GM21825 (cell line): ENCODE results near the gene UST.

Source experiments
- ATAC-seq: cut with Tn5 transposase; IDR thresholded peaks from one replicate; pipeline ENCODE4 v1.9.1; 2021; ENCODE audit warnings: mild to moderate bottlenecking, moderate library complexity; ENCODE audit not compliant: unreplicated experiment

UST gene, protein sequence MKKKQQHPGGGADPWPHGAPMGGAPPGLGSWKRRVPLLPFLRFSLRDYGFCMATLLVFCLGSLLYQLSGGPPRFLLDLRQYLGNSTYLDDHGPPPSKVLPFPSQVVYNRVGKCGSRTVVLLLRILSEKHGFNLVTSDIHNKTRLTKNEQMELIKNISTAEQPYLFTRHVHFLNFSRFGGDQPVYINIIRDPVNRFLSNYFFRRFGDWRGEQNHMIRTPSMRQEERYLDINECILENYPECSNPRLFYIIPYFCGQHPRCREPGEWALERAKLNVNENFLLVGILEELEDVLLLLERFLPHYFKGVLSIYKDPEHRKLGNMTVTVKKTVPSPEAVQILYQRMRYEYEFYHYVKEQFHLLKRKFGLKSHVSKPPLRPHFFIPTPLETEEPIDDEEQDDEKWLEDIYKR

DNA sequence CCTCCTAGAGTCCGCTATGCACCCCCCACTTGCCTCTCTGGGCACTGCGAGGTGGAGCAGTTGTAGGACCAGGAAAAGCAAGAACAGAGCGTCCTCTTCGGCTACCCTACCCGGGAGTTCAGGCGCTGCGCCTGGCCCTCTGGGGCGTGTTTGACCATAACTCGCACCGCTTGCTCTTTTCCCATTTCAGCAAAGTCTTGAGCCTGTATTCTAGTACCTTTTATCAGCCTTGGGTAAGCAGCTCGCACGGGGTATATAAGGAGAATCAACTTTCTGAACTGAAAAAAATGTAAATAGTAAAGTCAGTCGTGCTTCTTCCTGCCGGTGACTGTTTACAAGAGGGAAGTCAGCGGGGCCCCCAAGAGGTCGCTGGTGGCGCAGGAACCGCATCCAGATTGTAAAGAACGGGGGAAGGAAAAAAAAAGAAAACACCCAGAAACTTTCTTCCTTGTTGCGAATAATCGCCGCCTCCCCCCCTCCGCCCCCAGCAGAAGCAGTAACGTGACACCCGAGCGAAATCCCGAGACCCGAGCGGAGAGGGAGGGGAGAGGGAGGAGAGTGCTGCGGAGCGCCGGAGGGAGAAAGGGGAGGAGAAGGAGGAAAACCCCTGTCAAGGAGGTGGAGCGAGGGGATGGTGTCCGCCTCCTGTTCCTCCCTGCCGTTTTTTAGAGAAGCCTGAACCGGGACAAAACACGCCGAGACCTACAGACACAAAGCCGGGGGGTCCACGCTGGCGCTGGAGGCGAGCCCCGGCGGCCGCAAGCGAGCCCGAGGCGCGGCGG is at the start of gene UST:
Gene UST, plus strand, starts transcription at position 668 of the 782 bp plus-strand sequence. CDS start 401 bp downstream, outside the sequence.
- peak; percentile 47 for ATAC-seq

DNA sequence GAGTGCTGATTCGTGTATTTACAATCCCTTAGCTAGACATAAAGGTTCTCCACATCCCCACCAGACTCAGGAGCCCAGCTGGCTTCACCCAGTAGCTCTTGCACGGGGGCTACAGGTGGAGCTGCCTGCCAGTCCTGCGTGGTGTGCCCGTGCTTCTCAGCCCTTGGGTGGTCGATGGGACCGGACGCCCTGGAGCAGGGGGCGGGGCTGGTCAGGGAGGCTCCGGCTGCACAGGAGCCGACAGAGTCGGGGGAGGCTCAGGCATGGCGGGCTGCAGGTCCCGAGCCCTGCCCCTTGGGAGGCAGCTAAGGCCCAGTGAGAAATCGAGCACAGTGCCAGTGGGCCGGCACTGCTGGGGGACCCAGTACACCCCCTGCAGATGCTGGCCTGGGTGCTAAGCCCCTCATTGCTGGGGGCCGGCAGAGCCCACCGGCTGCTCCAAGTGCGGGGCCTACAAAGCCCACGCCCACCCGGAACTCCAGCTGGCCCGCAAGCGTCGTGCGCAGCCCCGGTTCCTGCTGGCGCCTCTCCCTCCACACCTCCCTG is 48.9 kb upstream of the UST start:
- ATAC-seq: no peak

DNA sequence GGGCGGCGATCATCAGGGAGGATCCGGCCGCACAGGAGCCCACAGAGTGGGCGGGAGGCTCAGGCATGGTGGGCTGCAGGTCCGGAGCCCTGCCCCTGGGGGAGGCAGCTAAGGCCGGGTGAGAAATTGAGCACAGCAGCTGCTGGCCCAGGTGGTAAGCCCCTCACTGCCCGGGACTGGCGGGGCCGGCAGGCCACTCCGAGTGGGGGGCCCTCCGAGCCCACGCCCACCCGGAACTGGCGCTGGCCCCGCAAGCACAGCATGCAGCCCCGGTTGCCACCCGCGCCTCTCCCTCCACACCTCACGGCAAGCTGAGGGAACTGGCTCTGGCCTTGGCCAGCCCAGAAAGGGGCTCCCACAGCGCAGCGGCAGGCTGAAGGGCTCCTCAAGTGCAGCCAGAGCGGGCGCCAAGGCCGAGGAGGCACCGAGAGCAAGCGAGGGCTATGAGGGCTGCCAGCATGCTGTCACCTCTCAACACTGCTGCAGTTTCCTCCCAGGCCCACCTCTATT is 48.1 kb upstream of the UST start:
- ATAC-seq: no peak

DNA sequence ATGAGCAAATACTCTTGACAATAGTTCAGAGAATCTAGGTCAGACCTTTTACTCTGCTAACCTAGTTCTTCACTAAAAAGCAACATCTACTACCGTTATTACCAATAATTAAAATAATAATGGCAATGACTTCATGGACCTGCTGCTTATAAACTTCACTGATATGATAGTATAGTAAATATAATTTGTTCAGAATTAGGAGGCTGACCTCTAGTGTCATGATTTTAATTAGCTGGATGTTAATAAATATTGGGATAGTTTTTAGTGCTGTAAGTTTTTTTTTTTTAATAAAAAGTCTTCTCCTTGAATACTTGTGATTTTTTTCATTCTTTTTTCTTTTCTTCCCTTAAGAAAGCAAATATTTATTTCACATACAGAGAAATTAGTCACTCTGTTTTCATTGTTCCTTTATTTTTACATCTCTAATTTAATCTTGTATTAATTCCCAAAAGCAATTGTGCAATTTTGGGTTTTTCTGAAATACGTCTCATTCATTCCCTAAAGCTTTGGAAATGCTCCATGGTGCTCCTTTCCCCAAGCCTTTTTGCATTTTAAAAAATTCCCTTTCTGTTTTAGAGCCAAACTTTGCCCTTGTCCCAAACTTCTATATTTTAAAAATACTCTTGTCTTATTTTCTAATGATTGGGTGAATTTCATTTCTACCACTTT is 46.6 kb upstream of the UST start:
- ATAC-seq: no peak

DNA sequence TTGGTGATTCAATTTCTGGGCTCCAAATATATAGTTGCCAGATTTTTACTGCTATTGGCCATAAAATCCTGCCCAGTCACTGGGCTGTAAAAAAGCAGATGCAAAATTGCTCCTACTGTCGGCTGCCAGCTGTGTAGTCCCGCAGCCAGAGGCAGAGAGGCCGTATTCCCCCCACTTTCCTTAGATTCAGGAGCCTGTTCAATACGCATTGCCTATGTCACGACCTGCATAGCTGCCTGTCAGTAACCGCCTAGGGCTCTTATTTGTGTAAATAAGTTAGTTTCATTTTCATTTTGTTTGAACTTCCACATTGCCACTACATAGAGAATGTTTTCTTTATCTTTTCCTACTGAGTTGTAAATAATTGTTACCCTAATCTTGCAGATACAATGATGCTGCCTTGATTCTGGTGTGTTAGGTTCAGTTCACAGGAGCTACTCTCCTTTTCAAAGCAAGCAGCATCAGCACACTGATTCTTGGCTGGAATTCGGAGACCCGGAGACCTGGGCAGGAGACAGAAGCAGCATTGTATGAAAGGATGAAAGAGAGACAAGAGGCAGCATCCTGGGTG is 46.0 kb upstream of the UST start:
- ATAC-seq: no peak

DNA sequence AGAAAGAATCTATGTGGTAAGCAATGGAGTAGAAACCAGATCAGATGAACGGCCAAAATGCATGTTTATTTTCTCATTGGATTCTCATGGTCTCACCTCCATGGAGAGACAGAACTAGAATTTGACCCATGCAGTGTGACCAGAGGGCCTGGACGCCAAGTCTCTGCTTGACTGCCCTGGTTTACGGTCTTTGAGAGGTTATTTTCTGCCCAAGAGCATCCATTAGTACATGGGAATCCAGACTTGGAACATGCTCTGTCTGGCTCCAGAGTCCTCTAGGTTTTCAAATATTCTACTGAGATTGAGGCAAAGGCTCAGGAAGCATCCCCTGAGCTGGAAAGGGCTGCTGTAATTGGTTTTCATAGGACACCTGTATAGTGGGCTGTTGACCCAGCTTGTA is 45.5 kb upstream of the UST start:
- ATAC-seq: no peak

DNA sequence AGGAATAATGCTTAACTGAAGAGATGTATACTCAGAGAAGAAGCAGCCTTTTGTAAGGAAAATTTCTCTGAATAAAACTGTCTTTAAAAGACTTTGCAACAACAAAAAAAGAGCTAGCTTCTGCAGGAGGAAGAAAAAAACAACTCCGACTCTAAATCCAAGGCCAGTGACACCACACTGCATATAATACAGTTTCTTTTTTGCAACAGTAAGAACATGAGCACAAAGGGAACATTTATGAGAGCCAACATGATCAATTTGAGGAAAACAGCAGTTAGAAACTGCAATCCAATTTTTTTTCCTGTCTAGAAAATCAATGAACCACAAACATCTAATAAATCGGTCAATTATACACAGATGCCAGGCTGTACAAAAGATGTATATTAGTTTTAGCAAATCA is 42.9 kb upstream of the UST start:
- ATAC-seq: no peak

DNA sequence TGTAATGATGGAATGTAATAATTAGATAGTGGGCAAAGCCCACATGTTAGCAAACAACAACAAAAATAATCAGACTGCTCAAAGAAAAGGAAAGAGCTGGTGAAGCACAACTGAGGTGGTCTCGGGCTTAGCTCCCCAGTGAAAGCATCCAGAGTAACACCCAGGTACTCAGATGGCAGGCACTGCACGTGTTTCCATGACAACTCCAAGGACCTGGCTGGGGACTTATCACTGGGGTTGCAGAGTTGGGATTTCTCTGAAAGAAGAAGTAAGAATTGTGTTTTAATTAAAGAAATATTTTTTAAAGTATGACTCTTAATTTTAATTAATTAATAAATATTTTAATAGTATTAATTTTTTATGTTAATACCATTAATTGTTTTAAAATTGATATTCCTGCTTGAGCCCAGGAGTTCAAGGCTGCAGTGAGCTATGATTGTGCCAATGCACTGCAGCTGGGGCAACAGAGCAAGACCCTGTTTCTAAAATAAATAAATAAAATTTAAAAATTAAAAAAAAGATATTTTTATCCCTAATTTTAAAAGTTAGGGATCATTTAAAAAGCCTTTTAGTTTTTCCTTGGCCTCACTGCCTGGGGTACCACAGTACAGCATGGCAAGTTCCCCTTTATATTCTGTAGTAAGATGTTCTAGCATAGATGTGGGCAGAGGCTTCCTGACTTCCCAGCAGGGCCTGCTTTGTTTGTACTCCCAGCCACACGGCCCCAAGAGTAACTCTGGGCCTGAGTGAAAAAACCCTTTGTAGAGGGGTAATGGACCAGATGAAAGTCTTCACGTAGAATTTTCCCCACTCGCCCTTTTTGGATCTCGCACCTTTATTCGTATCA is 42.2 kb upstream of the UST start:
- ATAC-seq: no peak

DNA sequence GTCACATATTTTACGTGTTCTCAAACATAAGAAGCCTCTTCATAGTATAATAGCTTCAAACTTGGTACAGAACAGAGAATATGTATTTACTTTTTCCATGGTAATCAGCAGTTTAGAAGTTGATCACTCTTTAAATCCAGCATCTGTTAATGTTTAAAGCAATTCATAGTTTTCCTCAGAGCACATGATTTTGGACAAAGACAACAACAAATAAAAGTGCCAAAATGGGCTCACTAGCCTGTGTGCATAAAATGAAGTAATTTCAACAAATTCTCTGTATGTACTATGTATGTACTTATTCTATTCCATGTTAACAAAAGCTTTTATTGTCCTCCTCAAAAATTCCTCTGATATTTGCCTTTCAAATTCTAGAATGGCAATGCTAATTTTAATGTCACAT is 38.1 kb upstream of the UST start:
- ATAC-seq: no peak

DNA sequence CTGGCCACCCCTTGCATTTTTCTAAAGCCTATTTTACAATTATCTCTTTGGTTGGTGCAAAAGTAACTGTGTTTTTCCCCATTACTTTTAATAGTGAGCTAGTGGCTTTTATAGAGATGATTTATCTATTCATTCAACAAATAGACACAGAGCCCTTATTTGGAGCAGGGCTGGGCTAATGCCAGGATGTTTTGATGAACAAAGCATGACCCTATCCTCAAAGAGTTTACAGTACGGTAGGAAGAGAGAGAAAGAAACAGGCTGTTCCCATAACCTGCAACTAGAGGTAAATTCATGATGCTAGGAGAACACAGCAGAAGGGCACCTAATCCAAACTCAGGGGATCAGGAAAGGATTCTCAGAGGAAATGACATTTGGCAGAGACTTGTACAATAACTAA is 37.3 kb upstream of the UST start:
- ATAC-seq: no peak

DNA sequence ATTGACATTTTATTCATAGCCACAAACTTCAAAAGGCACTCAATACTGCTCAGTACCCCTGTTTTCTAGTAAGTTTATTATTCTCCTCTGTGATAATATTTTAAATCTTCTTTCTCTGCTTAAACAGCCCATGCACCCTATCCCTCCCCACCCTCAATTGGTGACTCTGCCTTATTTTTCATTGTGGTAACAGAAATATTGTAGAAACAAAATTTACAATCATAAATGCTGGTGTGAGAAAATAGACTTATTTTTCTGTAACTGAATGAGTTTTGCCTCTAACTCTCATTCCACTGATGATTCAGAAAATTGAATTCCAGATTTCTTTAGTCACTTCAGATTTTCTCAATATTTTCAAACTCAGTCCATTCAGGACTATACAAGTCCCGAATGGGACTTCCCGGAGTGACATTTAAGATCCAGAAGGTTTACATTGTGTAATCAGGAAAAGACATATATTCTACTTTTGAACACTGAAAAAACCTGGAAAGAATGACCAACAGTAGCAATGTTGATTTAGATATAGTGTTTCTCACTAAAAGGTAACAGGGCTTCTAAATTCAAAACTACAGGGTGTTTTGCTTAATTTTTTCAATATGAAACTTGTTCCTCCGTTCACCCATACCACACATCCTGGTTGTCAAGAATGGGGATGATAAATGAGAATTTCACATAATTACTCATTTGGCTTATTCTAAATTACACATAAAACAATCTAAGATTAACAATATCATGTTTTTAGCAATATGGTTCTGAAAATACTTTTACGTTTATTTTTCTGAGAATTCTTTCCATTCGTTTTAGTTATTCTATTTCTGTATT is 34.8 kb upstream of the UST start:
- no peak for ATAC-seq

DNA sequence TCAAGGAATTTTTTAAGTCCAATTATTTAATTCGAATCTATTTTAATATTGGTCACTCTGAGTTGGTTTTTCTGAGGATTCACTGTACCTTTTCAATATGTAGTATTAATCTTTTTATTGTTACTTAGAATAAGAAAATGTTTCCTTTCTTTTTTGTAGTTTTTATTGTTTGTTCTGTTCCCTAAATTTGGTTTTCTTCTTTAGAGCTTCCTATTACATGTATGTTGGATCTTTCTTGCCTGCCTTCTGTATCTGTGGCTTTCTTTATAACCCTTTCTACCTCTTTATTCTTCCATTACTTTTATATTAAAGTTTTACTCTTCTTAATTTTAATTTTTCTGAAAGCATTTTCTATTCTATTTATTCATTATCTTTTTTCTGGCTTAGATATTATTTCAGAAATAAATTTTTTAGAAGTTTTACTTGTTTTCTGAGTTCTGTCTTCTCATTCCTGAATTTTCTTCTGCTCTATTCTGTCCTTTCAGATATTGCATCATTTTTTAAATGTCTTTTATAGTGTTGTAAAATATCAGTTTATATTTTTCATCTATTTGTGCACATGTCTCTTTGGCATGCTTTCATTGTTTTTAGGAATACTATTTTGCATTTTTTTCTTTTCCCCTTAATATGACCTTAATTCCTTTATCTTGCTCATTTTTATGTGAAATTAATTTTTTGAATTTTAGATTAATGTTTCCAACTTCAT is 33.6 kb upstream of the UST start:
- ATAC-seq: no peak

DNA sequence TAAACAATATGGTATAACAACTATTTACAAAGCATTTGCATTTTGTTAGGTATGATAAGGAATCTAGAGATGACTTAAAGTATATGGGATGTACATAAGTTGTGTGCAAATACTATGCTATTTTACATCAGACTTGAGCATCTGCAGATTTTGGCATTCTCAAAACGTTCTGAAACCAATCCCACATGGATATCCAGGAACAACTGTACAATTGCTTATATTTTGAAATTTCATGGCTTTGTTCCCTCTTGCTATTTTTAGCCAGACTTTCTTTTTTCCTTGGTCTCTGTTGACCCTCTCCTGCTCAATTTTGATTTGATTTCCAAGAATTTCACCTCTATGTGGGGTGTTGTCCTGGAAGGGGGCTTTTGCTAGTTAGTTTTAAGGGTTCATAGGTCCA is 32.9 kb upstream of the UST start:
- no peak for ATAC-seq

DNA sequence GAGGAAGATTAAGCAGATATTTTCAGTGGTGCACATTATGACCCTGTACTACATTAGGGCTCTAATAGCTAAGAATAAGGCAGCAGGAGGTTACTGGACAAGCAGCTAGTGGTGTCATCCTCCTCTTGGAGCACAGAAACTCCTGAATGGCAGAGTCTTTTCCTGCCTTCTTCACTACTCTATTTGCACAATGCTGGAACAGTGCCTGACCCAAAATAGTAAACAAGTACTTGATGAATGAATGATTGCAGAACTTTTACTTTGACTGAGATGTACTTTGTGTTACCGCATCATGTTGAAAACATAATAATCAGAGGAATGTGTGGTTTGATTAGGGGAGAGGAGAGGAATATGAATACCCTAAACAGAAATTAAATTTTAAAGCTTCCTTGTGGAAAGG is 30.0 kb upstream of the UST start:
- ATAC-seq: no peak

DNA sequence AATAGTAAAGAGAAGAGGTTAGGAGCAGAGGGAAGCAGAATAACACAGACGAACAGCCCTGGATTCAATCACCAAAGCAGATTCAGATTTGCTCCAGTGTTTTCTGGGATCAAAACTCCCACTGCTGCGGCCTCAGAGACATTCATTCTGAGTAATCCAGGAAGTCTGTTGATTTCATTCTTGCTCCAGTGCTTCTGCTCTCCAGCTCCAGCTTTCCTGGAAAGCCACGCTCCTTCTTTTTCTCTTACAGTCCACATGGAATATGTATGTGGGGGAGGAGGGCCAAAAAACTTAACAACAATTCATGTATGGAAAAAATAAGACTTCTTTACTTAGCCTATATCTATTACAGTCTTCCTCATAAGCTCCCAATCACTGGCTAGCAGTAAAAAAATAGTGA is 26.4 kb upstream of the UST start:
- ATAC-seq: no peak

DNA sequence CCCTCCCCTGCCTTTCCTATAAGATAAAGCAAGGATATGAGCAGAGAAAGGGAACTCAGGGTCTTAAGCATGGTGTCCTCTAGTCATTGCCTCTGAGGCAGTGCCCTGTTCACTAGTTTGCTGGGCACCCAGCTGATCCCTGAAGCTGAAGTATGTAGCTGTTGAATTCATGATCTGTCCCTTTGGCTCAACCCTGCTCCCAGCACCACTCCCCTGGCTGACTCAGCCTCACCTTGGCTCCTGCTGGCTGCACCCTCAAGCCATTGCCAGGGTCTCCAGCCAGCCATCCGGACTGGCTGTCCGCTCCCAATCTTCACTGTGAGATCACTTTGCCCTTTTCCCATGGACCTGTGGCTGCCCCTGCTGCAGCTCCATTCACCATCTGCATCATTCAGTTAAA is 25.9 kb upstream of the UST start:
- ATAC-seq: no peak

DNA sequence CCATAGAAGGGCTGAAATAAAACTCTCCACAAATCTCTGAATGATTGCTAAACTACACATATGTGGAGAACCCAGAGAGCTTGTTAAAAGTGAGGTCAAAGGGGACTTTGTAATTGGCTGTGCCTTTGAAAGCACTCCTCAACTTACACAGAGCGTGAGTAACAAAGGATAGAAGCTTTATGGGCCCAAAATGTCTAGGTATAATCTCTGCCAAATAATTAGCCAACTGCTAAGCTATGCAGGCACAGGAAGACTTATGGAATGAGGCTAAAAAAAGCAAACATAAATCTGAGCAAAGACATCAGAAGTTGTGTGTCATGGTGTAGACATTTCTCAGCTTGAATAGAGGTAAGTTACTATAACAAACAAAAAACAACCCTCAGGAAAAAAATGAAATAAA is 23.3 kb upstream of the UST start:
- ATAC-seq: no peak

DNA sequence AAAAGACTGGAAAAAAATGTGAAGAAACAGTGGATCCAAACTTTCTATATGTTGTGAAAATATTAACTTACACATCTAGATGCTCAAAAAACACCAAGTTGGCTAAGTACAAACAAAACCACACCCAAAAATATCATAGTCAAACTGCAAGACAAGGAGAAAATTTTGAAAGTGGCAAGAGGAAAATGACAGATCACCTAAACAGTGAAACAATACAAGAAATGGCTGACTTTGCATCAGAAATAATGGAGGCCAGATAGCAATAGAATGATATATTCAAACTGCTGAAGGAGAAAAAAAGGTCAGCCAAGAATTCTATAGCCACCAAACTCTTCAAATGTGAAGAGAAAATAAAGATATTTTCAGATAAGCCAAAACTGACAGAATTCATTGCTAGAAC is 22.4 kb upstream of the UST start:
- no peak for ATAC-seq

DNA sequence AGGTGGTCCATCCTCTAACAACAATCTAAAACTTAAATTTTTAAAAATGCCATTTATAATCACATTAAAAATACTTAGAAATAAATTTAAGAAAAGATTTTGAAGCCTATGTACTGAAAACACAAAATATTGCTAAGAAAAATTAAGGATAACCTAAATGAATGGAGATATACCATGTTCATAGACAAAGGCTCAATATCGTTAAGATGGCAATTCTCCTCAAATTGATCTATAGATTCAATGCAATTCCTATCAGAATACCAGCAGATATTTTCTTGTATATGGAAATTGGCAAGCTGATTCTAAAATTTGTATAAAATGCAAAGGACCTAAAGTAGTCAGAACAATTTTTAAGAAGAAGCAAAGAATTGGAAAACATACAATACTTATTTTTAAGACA is 19.7 kb upstream of the UST start:
- no peak for ATAC-seq
